SK-N-DZ (cell line): ENCODE data around the gene SGCD.
"Not testable (repeated sequence)": the region's sequence is repeated elsewhere in the genome, so short reads cannot be mapped to it uniquely, and the experiment has no call there.

Experiments used
- DNase-seq: peaks from one replicate; pipeline ENCODE4 v3.0.0-alpha.2; 2015; ENCODE audit warnings: low spot score

The SGCD gene

DNA sequence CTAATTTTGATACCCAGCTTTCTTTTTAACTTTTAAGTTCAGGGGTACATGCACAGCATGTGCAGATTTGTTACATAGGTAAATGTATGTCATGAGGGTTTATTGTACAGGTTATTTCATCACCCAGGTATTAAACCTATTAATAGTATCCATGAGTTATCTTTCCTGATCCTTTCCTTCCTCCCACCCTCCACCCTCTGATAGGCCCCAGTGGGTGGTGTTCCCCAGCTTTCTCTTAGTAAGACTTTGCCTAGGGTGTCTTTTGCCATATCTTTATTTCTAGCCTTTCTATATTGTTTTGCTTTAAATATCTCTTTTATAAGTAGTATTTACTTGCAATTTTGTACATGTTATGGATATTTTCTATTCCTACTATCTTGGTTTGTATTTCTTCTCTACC is 243.7 kb downstream of the SGCD start:
- no peak for DNase-seq

DNA sequence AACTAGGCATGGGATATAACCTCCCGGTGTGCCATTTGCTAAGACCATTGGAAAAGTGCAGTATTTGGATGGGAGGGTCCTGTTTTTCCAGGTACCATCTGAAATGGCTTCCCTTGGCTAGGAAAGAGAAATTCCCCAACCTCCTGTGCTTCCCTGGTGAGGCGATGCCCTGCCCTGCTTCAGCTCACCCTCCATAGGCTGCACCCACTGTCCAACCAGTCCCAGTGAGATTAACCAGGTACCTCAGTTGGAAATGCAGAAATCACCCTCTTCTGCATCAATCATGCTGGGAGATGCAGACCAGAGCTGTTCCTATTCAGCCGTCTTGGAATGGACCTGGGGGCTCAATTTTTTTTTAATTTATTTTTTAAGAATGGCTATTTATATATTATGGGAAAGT is 254.8 kb downstream of the SGCD start:
- no peak for DNase-seq

DNA sequence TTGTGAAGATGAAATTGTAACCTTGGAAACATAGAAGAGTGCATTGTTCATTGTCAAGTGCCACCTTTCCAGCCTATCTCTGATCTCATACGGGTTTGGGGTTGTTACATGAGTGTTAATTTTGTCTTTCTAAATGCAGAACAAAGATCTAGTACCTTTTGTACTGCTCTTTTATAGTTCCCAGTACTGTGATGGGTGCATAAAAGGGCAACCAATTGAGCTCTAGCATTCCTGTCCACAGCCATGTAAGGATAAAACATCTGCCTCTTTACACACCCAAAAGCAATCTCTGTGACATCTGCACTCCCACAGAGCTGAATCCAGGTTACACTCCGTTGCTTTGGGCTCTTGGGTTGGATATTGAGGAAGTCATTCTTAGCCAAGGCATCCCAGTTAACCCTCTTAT is 255.2 kb downstream of the SGCD start:
- no peak for DNase-seq

DNA sequence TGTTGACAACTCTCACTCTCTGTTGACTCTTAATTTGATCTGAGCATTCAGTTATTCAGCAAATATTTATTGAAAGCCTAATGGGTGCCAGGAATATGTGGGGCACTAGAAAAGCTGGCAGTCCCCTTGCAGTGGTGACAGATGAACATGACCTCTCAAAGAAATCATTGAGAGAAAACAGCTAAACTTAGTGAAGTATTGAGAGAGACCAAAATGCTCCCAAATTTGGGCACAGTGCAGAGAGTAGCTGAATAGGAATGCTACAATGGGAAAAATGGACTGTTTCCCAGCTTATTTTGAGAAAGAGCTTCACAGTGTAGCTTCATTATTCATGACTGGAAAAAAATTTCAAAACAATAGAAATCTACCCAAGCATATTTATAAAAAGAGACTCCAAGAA is 257.9 kb downstream of the SGCD start:
- no peak for DNase-seq

DNA sequence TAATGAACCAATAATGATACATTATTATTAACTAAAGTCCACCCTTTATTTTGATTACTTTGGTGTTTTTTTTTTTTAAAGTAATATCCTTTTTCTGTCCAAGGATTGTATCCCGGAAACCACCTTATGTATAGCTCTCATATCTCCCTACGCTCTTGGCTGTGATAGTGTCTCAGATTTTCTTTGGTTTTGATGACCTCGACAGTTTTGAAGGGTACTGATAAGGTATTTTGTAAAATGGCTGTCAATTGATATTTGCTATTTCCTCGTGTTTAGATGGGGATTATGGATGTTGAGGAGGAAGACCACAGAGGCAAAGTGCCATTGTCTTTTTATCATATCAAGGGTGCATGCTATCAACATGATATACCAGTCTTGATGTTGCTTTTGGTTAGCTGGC is 259.0 kb downstream of the SGCD start:
- DNase-seq = no peak

DNA sequence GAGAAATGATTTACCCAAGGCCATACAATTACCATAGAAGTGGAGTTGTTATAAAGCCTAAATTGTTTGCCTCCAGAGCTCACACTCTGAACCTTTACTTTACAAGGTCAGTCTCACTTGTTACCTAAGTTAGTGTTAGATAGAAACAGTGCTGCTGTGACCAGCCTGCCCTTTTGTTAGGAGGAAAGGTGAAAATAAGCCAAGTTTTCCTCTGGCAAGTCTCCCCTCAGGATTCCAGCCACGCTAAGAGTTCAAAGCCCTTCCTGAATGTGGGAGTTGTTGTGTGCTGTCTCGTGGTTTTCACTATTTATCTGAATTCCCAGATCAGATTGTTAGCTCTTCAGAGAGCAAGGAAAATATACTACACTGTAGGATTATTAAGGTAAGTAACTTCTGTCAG is 260.0 kb downstream of the SGCD start:
- no peak for DNase-seq

DNA sequence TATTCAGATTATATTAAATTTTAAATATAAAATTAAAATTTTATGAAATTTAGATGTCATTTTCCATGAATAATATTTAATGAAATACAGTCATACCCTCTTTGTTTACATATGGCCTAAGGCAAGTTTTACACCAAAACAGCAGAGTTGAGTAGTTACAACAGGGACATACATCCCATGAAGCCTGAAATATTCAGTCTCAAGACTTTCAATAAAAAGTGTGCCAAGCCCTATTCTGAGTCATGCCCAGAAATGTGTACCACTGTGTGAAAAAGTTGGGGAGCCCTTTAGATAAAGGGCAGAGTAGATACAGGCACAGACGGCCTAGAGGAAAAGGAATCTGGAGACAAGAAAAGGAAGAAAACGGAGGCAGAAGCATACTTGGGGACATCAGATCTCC is 261.3 kb downstream of the SGCD start:
- DNase-seq = no peak

DNA sequence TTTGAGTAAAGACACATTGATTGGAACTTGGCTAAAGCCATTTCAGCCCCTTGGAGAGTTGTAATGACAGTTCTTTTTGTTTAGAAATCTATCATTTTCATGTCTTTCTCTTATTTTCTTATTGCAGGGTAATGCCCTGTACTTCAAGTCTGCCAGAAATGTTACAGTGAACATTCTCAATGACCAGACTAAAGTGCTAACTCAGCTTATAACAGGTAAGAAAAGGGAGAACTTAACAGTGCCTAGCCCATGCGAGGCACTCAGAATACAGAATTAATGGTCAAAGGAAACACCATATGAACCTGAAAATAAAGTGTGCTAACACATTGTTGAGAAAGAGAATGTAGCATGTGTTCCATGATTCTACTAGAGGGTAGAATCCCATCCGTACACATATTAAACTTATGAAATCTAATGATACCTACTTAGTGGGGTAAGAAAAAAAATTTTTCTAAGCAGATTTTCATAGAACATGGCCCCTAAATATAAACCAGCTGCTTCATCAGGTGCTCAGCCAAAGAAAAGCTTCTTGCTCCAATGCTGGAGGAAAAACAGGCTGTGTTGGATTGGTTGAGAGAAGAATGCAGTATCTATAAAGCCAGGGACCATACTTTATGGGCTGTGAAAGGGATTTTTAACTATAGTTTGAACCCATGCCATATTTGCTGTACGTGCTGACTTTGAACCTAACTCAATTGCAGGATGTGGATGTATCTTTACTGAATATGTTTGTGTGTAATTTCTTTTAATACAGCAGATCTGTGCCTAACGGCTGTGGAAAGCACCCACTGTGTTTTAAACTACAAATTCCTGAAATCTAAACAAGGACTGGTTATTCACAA is 262.4 kb downstream of the SGCD start:
- no peak for DNase-seq

DNA sequence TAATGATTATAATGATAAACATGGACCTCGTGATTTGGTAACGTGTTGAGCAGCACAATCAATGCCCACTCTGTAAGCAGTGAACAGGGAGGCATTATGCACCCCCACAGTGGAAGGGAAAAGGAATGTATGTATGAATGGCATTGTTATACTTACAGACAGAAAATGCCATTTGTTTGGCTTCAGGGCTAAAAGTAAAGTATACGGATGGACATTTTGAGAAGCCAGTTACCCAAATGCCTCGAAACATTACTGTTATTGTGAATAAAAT is 262.9 kb downstream of the SGCD start:
- no peak for DNase-seq

DNA sequence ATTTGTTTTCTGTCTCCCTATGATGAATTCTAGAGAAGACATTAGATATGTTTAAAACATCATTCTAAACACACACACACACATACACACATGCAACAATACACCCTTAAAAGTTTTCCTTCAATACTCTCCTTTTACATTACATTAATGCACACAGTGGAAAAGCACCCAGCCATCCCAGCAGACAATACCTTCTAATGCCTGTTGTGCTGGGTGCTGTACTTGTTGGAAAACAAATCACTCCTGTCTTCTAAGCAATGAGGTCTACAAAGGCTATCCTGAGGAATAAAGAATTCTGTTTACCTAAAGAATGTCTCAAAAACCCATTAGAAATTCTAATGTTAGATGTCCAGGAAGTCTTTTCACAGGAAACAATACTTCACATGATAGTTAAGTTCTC is 264.0 kb downstream of the SGCD start:
- no peak for DNase-seq

DNA sequence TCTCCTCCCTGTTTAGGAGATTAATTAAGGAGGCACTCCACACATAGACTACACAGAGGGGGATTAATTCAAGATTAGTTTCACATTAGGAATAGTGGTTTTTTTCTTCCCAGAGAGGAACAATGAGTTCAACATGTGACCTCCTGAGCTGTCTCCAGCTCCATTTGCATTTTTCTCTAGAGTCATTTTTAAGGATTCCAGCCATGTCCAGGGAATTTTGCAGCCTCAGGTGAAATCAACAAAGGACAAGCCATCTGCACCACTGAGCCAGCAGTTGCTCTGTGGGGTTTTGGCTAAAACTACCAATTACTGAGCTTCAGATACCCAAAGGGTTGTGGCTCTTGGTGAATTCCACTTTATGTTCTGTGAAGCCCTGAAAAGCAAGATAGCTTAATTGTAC is 264.7 kb downstream of the SGCD start:
- no peak for DNase-seq

DNA sequence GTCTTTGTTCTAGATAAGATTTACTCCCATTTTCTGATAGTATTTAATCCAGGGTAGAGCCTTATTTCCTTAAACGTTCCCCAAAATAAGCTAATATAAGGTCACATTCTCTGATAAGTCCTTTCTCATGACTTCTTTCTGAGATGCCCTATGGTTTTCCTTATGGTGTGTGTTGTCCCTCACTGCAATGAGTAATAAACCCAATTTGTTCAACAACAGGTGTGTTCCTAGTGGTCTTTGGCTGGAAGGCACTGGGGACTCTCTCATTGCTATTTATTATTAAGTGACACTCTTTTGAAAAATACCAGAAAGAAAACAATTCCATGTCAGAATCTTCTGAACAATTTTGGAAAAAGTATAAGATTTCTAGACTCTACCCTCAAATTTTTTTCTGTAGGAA is 266.6 kb downstream of the SGCD start:
- DNase-seq = no peak

DNA sequence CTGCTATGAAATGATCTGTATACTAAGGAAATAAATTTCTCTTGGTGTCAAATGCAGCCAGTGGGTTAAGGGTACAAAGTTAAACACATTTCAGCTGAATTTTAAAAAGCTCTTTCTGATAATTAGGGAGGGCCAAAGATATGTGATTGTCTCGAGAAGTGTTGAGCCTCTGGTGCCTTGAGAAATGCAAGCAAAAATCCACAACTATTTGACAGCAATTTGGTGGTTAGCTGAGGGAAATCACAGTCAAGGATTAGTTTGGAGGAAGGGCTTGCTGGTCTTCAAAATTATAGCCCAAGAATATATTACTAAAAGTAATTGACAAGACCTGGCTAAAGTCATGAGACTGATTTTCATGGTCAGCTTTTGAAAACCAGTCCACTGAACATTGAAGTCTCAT is 267.4 kb downstream of the SGCD start:
- DNase-seq = no peak

DNA sequence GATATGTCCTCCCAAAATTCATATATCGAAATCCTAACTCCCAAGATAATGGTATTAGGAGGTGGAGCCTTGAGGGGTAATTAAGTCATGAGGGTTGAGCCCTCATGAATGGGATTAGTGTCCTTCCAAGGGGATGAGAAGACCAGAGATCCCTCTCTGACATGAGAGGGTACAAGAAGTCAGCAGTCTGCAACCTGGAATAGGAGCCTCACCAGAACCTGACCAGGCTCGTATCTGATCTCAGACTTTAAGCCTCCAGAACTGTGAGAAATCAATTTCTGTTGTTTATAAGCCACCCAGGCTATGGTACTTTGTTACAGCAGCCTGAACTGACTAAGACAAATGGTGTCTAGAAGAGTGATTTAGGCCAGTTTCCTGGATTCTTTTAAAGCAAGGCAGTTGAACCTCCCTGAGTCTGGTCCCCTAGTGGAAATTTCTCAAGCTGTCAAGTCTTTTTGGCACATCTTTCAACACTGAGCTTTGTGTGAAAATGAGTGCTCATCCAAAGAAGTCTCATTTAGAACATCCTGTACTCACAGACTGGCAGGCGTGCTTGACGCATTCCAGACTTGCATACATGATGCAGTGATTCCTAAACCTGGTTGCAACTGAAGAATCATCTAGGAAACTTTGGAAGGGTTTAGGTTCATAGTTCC is 268.3 kb downstream of the SGCD start:
- DNase-seq = no peak

DNA sequence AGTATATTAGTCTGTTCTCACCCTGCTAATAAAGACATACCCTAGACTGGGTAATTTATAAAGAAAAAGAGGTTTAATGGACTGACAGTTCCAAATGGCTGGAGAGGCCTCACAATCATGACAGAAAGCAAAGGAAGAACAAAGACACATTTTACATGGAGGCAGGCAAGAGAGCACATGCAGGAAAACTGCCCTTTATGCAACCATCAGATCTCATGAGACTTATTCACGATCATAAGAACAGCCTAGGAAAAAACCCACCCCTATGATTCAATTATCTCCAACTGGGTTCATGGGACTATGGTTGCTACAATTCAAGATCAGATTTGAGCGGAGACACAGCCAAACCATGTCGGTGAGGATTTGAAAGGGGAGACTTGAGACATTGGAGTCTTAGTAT is 270.3 kb downstream of the SGCD start:
- DNase-seq = no peak

DNA sequence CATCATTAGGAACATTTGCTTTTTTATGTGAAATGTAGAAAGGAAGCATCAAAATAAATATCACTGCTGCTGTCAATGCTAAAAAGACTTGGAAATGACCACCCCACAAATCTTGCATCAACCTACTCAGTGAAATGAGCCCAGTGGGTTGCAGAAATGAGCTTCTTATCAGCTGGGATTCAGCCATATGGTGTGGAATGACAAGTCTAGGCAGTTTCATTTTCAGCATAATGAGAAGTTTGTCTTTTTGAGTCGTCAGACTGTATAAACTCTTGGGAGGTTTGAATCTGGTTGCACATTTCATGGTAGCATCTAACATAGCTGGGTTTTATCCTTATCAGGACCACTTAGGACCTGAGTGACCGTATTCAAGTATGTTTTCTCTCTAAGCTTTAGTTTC is 272.0 kb downstream of the SGCD start:
- DNase-seq = no peak

DNA sequence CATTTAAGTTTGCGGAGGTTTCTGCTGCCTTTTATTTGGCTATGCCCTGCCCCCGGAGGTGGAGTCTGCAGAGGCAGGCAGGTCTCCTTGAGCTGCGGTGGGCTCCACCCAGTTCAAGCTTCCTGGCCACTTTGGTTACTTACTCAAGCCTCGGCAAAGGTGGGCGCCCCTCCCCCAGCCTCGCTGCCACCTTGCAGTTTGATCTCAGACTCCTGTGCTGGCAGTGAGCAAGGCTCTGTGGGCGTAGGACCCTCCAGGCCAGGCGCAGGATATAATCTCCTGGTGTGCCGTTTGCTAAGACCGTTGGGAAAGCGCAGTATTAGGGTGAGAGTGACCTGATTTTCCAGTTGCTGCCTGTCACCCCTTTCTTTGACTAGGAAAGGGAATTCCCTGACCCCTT is 283.6 kb downstream of the SGCD start:
- DNase-seq = not testable (repeated sequence)

DNA sequence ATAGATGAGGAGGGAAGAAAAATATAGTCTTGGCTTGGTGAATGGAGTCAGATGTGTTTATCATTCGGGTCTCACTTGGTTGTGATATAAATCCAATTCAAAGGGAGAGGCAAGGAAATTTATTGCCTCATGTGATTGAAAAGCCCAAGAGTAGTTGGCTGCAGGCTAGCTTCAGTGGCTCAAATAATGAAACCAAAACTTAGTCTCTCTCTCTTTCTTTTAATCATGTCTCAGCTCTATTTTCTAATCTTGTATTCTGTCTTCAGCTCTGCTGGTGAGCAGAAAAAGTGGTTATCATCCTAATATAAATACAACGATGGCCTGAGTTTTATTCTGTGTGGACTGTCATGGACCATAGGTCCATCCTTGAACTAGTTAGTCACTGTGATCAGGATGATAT is 288.9 kb downstream of the SGCD start:
- no peak for DNase-seq

DNA sequence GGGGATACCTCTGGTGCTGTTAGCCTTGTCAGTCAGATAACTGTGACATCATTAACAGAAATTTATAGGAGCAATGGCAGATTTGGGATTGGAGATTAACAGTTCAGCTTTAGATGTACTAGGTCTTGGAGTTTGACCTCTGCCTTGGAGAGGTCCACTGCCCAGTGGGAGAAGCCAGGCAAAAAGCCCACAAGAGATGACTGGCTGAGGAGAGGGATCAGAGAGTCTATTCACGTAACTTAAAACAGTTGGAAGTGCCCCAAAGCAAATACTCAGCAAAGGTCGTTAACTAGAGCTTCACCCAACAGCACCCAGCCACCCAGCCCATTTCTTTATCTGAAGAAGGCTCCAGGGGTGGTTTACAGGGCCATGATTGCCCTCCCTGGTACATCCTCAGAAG is 290.5 kb downstream of the SGCD start:
- DNase-seq = no peak

DNA sequence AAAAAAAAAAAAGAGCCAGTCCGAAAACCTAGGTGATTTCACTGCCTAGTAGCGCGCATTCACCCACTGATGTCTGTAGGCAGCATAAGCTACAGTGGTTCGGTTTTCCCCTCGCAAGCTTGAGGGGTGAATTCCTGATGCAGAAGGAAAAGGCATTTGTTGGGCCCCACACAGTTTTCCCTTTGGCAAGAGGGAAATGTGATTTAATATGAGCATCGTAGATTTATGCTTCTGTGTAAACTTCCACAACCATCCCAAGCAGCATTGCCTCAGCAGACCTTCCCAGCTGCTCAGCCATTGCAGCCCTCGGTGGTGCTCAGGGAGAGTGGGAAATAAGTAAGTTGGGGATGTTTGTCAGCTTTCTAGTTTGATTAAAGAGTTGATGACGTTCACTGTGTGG is 291.6 kb downstream of the SGCD start:
- DNase-seq = no peak

DNA sequence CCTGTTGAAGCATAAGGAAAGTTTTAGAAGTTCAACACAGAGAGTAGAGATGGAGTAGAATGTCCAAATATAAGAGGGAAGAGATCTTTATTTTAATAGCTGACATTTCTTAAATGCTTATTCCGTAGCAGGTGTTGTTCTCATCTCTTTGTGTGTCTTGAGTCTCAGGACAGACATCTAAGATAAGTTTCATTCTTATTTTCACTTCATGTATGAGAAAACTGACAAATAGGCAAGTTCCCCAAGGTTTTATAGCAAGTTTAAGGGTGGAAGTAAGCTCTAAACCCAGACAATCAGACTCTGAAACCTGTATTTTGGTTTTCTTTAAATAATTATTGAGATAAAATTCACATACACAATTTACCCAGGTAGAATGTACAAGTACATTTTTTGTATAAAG is 294.8 kb downstream of the SGCD start:
- DNase-seq = no peak

DNA sequence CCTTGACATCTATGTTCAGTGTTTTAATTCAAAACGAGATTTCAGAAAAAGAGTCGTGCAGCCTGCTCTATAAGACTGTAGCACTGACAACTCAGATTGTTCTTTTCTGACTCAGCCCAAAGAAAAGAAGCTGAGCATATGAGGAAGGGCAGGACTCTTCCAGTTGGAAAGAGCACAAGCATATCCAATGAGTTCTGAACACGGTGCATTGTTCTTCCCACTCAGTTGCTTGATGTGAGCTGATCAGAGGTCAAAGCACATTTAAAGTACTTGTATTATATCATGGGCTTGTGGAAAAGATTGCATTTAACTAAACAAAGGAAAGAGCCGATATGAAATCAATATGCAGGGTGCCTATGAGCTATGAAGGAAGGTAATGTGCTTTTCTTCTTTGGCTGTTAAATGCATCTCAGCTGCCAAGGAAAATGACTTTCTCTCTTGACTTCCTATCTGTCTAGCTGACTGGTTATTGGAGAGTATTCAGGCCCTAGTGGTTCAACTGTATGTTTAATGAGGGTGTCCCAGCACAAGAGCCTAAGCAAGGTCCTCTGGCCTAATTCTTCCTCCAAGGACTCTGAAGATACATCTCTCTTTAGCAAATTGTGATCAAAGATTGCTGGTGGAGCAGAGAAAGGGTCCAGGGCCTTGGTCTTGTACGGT is 296.5 kb downstream of the SGCD start:
- DNase-seq = no peak

DNA sequence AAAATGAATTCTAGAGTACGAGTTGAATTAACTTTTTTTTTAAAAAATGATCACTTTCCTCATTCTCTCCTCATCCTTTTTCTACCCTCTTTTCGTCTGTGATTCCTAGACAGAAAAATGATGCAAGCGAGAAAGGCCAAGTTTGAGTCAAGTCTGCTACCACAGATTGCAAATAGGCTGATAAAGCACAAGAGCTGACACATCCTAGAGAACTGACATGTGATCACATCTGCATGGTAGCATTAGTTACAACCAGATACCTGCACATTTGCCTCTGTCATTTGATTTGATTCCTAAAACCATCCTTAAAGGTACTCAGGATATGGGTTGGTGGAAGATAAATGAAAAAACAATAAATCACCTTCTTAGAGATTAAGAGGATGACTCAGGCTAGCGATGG is 297.7 kb downstream of the SGCD start:
- DNase-seq = no peak
